HPDE6-E6E7 (cell line): ENCODE measurements around the gene MGAT4B.
A peak's percentile ranks its signal among the peaks of the same experiment; 100 is the strongest.
"Not testable (repeated sequence)": the region's sequence is repeated elsewhere in the genome, so short reads cannot be mapped to it uniquely, and the experiment has no call there.

Experiments
- DNase-seq: peaks from one replicate; pipeline ENCODE4 v3.0.0; 2011; ENCODE audit warnings: missing footprints; ENCODE audit errors: extremely low spot score

Gene MGAT4B

DNA sequence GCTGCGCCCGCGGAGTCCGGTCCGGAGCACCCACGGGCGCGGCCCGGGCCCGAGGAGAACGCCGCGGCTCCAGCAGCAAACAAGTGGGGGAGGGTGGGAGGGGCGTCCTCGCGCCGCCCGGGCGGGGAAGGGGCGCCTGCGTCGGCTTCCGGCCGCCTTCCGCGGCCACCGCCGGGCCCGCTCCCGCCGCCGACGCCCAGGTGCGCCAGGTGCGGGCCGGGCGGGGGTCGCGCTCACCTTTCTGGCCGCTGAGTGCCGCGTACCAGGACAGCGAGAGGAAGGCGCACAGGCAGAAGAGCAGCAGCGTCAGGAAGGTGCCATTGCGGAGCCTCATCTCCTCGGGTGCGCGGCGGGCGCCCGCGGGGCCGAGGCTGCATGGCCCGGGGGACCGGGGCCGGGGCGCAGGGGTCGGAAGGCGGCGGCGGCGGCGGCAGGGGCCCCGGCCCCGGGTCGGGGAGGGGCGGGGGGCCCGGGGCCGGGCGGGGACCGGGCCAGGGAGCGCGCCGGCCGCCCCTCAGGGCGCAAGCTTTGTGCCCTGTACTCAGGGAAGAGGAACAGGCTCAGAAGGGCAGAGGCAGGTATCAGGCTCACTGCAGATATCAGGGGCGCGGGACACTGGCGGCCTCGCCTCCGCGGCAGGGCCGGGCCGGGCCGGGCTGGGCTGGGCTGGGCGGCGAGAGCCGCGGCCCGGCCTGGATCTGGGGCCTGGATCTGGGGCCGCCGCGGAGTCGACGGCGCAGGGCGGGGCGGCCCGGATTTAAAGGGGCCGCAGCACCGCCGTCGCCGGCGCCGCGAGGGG lies at the start of gene MGAT4B:
Gene MGAT4B, minus strand, starts transcription at position 617 of the 799 bp plus-strand sequence. Its CDS starts 283 bp downstream, at position 334.
- DNase-seq: peak; percentile 80

DNA sequence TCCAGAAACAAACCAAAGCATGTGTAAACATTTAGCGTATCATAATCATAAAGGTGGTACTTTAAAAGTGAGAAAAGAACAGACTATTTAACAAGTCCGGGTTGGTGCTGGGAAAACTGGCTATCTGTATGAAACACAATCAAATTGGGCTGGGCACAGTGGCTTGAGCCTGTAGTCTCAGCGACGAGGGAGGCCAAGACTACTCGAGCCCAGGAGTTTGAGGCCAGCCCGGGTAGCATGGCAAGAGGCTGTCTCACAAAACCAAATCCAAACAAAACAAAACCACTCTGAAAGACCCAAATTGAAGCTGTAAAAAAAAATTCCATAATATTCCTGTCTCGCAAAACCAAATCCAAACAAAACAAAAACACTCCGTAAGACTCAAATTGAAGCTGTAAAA lies 47.7 kb upstream of the MGAT4B start:
- no peak for DNase-seq

DNA sequence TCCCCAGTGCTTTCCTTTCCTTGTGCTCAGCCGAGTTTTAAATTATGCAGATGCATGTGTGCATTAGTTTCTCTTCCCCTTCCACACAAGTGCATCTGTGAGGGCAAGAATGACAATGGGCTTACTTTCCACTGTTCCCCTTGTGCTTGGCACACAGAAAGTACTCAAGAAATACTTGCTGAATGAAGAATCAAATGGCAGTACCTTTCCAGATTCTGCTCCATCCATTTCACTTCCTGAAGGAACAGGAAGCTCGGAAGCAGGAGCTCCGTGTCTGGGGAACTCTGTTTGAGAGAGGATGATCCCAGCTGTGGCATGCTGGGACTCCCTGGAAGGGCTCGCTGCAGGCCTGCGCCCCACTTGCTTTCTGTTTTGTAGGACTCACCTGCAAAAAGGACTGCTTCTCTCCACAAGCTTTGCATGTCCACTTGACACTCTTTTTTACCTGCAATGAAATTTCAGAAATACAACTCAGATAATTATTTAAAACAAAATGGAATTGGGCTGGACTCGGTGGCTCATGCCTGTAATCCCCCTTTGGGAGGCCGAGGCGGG lies 46.4 kb upstream of the MGAT4B start:
- DNase-seq: no peak

DNA sequence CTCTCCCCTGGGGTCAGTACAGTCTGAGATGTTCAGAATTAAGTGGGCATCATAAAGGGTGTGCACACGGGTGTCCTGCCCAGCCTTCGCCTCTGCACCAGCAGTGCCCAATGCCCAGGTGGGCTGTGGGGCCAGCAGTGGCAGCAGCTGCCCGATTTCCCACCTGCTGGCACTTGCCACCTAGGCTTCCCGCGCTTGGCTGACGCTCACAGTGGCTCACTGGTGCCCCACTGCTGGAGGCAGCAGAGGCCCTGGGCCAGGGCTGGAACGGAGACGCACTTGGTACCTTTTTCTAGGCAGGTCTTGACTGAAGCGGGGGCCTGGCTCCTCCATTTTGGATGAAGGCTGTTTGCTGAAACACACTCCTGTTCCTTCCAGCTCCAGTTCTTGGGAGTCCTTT lies 35.0 kb upstream of the MGAT4B start:
- no peak for DNase-seq

DNA sequence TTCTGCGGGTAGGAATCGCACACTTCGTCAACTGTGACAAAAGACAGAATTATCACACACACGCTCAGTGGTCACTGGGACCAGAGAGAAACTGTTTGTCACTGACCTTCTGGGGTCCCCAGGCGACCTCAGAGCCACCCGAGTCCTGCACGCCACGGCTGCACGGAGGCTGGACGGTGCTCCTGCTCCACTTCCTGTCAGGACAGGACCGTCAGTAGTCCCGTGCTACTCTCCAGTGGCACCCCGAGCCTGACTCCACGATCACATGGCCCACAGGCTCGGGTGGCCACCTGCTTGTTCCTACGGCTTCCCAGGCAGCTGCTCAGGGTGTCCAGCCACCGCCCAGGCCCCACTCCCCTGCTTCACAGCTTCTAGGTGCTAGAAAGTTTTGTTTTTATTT lies 34.1 kb upstream of the MGAT4B start:
- no peak for DNase-seq

DNA sequence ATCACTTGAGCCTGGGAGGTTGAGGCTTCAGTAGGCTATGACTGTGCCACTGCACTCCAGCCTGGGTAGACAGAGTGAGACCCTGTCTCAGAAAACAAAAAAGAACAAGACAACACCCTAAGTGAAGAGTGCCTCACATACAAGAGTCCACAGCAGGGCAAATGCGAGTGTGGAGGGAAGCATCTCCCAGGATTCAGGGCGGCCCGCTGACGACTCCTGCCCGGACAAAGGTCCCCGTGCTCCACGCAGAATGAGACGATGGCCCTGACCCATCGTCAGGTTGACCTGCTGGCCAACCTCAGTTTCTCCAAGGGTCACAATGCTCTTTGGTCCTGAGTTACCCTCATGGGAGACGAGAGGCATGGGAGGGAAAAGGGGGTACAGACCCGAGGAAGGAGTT lies 33.7 kb upstream of the MGAT4B start:
- DNase-seq: no peak

DNA sequence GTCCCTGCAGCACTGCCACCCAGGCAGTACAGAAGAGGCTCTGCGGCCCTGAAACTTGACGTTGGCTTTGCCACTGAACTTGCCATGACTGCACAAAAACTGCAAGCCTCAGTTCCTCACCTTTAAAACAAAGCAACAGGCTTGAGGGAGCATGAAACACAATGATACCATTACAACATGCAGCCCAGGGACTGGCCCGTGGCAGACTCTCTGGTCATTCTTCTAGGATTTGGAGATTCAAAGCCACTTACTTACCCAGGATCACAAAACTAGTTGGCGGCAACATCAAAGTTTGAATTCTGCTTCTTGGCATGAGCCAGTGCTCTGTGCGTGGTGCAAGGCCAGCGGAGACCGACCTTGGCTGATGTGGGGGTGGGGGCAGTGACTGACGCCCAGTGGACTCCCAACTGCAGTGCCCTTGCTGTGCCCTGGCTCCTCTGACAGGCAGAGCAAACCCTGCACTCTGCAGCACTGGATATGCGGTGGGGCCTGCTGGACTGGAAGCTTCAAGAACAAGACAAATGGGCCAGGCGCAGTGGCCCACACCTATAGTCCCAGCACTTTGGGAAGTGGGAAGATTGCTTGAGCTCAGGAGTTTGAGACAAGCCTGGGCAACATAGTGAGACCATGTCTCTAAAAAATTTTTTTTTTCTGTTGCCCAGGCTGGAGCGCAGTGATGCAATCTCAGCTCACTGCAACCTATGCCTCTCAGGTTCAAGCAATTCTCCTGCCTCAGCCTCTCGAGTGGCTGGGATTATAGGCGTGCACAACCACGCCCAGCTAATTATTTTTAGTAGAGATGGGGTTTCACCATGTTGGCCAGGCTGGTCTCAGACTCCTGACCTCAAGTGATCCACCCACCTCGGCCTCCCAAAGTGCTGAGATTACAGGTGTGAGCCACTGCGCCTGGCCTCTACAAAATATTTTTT lies 32.9 kb upstream of the MGAT4B start:
- no peak for DNase-seq

DNA sequence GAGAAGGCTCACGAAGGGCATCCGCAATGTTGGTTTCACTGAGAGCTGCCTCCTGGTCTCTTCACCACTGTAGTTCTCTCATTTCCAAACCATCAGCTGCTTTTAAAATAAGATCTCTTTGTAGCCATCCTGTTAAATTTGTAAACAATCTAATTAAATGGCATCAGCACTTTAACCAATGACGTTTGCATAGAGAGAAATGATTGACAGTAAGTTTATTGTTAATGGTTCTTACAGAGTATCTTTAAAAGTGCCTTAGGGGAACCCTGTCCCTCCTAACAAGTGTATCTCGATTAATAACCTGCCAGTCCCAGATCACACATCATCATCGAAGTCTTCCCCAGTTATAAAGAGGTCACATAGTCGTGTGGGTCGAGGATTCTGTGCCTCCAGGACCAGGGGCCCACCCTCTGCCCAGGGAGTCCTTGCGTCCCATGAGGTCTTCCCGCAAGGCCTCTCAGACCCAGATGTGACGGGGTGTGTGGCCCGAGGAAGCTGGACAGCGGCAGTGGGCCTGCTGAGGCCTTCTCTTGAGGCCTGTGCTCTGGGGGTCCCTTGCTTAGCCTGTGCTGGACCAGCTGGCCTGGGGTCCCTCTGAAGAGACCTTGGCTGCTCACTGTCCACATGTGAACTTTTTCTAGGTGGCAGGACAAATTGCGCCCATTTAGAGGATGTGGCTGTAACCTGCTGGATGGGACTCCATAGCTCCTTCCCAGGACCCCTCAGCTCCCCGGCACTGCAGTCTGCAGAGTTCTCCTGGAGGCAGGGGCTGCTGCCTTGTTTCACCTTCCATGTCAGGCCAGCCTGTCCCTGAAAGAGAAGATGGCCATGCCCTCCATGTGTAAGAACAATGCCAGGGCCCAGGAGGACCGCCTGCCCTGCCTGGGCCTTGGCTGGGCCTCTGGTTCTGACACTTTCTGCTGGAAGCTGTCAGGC lies 30.7 kb upstream of the MGAT4B start:
- no peak for DNase-seq

DNA sequence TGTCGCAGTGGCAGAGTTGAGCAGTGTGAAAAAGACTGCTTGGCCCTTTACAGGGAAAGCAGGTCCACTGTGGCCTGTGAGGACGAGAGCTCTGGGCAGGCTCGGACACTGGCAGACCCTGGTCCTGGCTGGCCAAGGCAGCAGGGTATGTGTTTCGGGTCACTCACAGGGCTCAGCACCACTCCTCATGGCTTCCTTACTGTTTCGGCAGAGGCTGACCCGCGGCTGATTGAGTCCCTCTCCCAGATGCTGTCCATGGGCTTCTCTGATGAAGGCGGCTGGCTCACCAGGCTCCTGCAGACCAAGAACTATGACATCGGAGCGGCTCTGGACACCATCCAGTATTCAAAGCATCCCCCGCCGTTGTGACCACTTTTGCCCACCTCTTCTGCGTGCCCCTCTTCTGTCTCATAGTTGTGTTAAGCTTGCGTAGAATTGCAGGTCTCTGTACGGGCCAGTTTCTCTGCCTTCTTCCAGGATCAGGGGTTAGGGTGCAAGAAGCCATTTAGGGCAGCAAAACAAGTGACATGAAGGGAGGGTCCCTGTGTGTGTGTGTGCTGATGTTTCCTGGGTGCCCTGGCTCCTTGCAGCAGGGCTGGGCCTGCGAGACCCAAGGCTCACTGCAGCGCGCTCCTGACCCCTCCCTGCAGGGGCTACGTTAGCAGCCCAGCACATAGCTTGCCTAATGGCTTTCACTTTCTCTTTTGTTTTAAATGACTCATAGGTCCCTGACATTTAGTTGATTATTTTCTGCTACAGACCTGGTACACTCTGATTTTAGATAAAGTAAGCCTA lies 29.8 kb upstream of the MGAT4B start:
- no peak for DNase-seq

DNA sequence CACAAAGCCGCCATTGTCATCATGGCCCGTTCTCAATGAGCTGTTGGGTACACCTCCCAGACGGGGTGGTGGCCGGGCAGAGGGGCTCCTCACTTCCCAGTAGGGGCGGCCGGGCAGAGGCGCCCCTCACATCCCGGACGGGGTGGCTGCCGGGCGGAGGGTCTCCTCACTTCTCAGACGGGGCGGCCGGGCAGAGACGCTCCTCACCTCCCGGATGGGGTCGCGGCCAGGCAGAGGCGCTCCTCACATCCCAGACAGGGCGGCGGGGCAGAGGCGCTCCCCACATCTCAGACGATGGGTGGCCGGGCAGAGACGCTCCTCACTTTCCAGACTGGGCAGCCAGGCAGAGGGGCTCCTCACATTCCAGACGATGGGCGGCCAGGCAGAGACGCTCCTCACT lies 28.2 kb upstream of the MGAT4B start:
- DNase-seq: not testable (repeated sequence)

DNA sequence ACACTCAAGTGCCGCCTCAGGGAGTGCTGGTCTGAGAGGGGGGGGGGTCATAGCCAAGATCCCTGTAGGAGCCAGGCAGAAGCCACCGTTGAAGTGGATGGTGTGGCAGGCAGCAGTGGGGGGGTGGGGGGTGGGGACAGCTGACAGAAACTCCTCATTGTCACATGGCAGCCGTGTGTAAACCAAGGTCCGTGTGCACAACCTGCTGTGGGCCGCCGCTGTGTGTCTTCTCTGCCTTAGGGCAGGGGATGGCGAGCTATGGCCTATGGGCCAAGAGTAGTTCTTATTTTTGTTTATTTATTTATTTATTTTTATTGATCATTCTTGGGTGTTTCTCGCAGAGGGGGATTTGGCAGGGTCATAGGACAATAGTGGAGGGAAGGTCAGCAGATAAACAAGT lies 27.5 kb upstream of the MGAT4B start:
- no peak for DNase-seq

DNA sequence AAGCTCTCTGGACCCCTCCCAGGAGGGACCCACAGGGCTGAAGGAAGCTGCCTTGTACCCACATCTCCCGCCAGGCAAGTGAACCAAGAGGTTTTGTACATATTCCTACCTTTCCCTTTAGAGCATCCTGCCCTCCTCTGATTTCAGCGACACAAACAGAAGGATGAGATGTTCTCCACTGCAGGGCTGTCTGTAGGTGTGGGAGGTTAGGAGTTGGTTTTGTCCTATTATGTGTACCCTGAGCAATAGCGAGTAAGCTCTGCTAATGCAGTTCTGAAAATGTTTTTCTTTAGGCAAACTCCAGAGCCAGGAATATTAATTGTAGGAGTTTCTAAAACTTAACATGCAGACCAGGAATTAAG lies 27.0 kb upstream of the MGAT4B start:
- no peak for DNase-seq

DNA sequence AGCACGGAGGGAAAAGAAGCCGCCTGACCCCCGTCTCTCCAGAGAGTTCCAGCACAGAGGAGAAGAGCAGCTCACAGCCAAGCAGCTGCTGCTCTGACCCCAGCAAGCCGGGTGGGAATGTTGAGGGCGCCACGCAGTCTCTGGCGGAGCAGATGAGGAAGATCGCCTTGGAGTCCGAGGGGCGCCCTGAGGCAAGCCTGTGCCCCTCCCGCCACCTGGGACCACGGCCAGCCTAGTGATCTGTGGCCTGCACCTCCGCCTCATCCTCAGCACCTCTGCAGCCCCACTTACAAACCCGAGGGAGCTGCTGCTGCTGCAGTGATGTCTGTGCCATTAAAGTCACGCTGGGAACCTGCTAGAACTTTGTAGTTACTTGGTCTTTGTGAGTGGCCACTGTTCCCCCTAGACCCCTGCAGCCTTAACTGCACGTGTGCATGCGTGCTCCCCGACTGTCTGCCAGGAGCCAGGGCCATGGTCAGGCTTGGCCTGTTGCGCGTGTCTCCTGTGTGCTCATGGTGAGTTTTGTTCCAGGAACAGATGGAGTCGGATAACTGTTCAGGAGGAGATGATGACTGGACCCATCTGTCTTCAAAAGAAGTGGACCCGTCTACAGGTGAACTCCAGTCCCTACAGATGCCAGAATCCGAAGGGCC lies 26.5 kb upstream of the MGAT4B start:
- no peak for DNase-seq

DNA sequence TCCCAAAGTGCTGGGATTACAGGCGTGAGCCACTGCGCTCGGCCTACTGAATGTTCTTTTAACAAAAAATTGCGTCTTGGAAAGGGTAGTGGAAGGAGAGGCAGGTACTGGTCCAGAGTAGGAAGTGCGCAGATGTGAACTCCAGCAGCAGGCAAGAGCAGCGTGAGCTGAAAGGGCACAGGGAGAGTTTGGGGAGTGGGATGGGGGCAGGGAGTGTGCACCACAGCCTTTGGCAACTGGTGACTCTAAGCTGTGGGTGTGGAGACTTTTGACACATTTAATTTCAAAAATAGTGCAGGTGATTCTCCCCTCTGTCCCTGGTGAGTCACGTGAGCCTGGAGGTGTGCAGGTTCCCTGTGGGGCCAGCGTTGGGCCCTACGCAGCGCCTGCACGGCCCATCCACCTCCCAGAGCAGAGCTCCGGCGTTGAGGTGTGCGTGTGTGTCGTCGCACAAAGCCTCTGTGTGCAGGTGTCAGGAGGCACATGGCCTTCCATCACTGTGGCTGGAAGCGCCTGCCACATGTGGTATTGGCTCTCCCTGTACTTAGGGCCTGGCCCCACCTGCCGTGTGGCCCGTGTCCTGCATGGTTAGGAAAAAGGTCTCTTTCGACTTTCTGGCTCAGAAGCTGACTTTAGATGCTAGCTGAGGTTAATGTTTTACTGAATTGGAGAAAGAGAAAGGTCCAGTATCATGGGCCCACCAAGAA lies 25.5 kb upstream of the MGAT4B start:
- DNase-seq: no peak

DNA sequence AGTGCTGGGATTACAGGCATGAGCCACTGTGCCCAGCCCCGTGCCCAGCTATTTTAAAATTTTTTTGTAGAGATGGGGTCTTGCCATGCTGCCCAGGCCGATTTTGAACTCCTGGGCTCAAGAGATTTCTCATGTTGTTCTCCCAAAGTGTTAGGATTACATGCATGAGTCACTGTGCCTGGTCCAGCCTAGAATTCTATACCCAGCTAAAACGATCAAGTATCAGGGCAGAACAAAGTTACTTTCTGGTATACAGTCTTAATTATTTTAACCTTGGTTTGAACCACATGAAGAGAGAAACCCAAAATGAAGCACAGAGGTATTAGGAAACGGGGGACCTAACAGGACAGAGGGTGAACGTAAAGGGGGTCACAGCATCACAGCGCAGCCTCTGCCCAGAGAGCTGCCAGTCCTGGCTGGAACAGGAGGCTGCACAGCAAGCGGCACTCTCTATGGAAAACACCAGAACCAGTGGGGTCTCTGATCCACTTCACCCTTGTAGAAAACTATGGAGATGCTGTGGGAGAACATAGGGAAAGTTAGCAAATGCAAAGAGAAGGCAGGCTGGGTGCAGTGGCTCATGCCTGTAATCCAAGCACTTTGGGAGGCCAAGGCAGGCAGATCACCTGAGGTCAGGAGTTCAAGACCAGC lies 24.3 kb upstream of the MGAT4B start:
- DNase-seq: no peak

DNA sequence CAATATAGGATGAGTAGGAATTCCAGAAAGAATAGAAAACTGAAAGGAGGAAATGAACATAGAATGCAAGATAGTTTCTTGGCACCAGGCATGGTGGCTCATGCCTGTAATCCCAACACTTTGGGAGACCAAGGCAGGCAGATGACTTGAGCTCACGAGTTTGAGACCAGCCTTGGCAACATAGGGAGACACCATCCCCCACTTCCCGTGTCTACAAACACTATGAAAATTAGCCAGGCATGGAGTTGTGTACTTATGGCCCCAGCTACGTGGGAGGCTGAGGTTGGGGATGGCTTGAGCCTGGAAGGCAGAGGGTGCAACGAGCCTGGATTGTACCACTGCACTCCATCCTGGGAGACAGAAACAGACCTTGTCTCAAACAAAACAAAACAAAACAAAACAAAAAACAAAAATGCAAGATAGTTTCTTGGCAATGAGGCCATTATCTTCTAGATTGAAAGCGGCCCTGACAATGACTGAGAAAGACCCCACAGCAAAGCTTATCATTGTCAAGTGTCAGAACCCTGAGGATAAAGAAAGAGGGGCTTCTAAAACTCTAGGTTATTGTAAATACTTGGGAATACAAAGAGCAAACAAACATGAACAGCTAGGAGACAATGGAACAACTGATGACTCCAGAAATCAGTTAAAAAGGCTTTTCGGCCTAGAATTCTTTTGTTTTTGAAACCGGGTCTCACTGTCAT lies 23.2 kb upstream of the MGAT4B start:
- no peak for DNase-seq

DNA sequence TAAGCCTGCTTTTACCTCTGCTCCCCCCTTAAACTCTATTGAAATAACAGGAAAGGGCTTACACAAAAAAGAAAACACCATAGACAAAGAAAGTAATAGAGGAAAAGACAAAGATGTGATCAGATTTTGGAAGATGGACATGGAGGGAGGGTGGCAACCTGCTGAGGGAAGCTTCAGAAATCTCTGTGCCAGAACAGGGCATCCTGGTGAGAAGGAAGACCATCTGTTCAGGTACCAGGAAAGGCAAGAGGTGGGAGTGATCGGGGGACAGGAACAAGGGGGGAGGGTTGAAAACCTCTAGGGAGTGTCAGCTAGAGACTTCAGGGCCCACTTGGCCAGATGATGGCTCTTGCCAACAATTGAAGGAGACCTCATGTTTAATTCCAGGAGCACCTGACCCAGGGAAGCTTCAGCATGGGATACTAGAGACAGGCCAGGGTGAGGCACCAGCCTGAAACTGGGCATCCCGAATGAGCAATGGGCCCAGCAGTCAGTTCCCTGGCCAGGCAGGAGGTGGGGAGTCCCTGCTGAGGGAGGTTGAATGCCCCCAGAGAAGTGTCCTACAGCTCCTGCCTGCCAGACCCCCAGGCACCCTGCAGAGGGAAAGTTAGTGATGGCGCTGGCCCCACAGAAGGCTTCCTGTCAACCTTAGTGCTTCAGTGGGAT lies 22.2 kb upstream of the MGAT4B start:
- no peak for DNase-seq

DNA sequence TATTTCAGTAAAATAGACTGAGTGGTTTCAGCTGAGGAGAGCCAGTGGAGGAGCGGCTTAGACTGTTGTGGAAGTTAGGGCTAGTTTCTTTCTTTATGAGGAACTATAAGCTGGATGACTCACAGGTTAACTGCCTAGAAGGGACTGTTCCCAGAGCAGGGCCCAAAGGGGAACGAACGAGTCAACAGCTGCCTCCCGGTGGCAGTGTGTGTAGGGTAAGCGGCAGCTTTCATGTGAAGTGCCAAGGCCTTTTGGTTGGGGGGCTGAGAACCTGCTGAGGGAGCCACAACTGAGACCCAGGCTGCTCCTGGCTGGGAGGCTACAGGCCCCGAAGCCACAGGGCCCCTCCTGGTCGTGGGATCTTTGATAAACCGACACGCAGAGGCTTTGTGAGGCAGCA lies 21.0 kb upstream of the MGAT4B start:
- no peak for DNase-seq
